SIG-M5 (cell line): Measurements from ENCODE around the gene MTAP.
A peak's percentile ranks its signal among the peaks of the same experiment; 100 is the strongest.

Experiments
- DNase-seq: peaks from one replicate; lab custom pipeline; 2025; lab: John Stamatoyannopoulos, UW

The MTAP gene

GRCh38 chr9:21853414-21853813 is 51.0 kb downstream of the MTAP start:
- no peak for DNase-seq

GRCh38 chr9:21854119-21854518 is 51.7 kb downstream of the MTAP start:
- no peak for DNase-seq

- no peak for DNase-seq
Observed at GRCh38 chr9:21854594-21854993, 52.2 kb downstream of the MTAP start.

GRCh38 chr9:21856301-21857094 is 54.1 kb downstream of the MTAP start:
- no peak for DNase-seq

GRCh38 chr9:21862871-21863270 is 60.4 kb downstream of the MTAP start:
- DNase-seq = no peak

GRCh38 chr9:21864505-21864904 is 62.1 kb downstream of the MTAP start:
- no peak for DNase-seq

- DNase-seq = no peak
Observed at GRCh38 chr9:21866302-21866701, 63.9 kb downstream of the MTAP start.

GRCh38 chr9:21871256-21871975 is 69.0 kb downstream of the MTAP start:
- no peak for DNase-seq

- DNase-seq = no peak
Observed at GRCh38 chr9:21872696-21873095, 70.3 kb downstream of the MTAP start.

GRCh38 chr9:21873540-21874221 is 71.2 kb downstream of the MTAP start:
- no peak for DNase-seq

GRCh38 chr9:21875893-21876292 is 73.5 kb downstream of the MTAP start:
- DNase-seq = no peak

- peak; percentile 1 for DNase-seq
Observed at GRCh38 chr9:21883642-21884041, 81.2 kb downstream of the MTAP start.

- no peak for DNase-seq
Observed at GRCh38 chr9:21889673-21890072, 87.2 kb downstream of the MTAP start.

GRCh38 chr9:21890696-21891095 is 88.3 kb downstream of the MTAP start:
- no peak for DNase-seq

GRCh38 chr9:21901546-21901945 is 99.1 kb downstream of the MTAP start:
- DNase-seq = no peak

GRCh38 chr9:21902136-21902535 is 99.7 kb downstream of the MTAP start:
- peak; percentile 23 for DNase-seq

GRCh38 chr9:21903380-21903965 is 101.0 kb downstream of the MTAP start:
- DNase-seq = no peak

- DNase-seq = no peak
Observed at GRCh38 chr9:21904371-21904770, 101.9 kb downstream of the MTAP start.

GRCh38 chr9:21904776-21905175 is 102.3 kb downstream of the MTAP start:
- DNase-seq = no peak

- DNase-seq = no peak
Observed at GRCh38 chr9:21906213-21906612, 103.8 kb downstream of the MTAP start.

GRCh38 chr9:21906881-21907280 is 104.4 kb downstream of the MTAP start:
- DNase-seq = no peak
